H1 (cell line): ENCODE measurements around the gene JAKMIP2. TPM values are rescaled to one million over a fixed set of nuclear protein-coding genes. Genes with fewer than 3 reads are reported as not detected.

Experiments
- ASH2L ChIP-seq: fragments of 200-600, 300-600 bp; sonication (generic); IDR thresholded peaks from one replicate; pipeline ENCODE4 v1.7.1; 2017; ENCODE audit warnings: low read length
- BACH1 ChIP-seq: IDR thresholded peaks from 2 replicates; pipeline ENCODE4 v1.6.1; 2012; ENCODE audit warnings: low read length, improper control_type of control experiment
- RFX5 ChIP-seq: IDR thresholded peaks from 2 replicates; pipeline ENCODE4 v1.6.1; 2011; ENCODE audit warnings: low read depth, low read length, improper control_type of control experiment, borderline replicate concordance
- SAP30 ChIP-seq: fragments of 300-600 bp; sonication (generic); IDR thresholded peaks from 2 replicates; pipeline ENCODE4 v1.7.1; 2012; ENCODE audit warnings: low read length, moderate library complexity, mild to moderate bottlenecking, inconsistent platforms; ENCODE audit not compliant: insufficient read depth, insufficient replicate concordance
- SP2 ChIP-seq: IDR thresholded peaks from 2 replicates; pipeline ENCODE4 v1.6.1; 2012; ENCODE audit warnings: mild to moderate bottlenecking, low read length, inconsistent platforms
- polyA plus RNA-seq, 7 experiments: library from polyadenylated mRNA; depleted of rRNA in 3 of 7; stranded (reverse) in 5 of 7; unstranded in 2 of 7; fragments of >200 nt in 5 of 7; fragments of 200-250 nt in 2 of 7; gene quantifications; 1 replicate in 5 of 7; 2 replicates in 1 of 7; 4 replicates in 1 of 7; pipeline versions ENCODE4 v1.2.1 to v1.2.3, GENCODE V29; 2011 to 2013; ENCODE audit warnings: missing spikeins in 2 of 7, mixed read lengths in 2 of 7
- total RNA-seq: library from RNA; stranded (reverse); fragmentation: NEBNext Ultra II Directional; extraction: Animal tissue kit (Norgen Biotek cat#: 25700); gene quantifications from 2 replicates; pipeline ENCODE4 v1.2.1, GENCODE V29; 2021

JAKMIP2 gene
- total and polyA plus RNA-seq, 2 of the 8 experiments (the other 6 are each of a cell fraction or from before 2014, with no cell fraction given), result 2.4 to 13.6 TPM

- TF ChIP-seq BACH1, result no peak
- no peak for TF ChIP-seq SP2
- TF ChIP-seq RFX5, result no peak
- TF ChIP-seq SAP30, result no peak
- TF ChIP-seq ASH2L, result no peak
Observed at GRCh38 chr5:147636729-147636984, 145.9 kb downstream of the JAKMIP2 start (continued).
